Breast epithelium (tissue), 3 donors: ENCODE results near the gene TTF2.

Experiments
- POLR2A ChIP-seq: fragments of 450-650 bp; IDR thresholded peaks from one replicate; pipeline ENCODE4 v1.6.1; 2016; ENCODE audit warnings: antibody characterized with exemption, mild to moderate bottlenecking, moderate library complexity
- TF ChIP-seq, protein P1 (sequence below), 3 donors: fragments of 450-650 bp; IDR thresholded peaks; one replicate each; pipeline ENCODE4 v1.5.1; 2016 to 2017; ENCODE audit warnings: antibody characterized with exemption in 3 of 3, mild to moderate bottlenecking in 3 of 3, moderate library complexity in 3 of 3

DNA sequence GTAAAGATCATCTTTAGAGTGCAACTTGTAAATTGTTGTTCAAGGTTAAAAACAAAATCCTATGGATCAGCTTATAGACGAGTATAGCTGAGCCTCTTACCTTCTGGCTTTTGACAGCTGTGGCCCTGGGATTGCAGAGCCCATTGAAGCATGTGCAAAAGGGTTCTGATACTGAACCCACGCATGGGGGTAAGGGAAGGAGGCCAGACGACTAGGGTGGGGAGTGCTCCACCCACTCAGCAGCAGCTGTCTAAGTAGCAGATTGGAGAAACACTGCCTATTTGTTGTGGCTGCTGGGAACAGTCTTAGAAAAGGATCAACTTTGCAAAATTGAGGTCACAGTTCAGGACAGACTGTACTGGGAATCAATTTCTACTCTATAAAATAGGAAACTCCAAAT is 42.5 kb upstream of the TTF2 start:
- TF ChIP-seq, protein P1, sequence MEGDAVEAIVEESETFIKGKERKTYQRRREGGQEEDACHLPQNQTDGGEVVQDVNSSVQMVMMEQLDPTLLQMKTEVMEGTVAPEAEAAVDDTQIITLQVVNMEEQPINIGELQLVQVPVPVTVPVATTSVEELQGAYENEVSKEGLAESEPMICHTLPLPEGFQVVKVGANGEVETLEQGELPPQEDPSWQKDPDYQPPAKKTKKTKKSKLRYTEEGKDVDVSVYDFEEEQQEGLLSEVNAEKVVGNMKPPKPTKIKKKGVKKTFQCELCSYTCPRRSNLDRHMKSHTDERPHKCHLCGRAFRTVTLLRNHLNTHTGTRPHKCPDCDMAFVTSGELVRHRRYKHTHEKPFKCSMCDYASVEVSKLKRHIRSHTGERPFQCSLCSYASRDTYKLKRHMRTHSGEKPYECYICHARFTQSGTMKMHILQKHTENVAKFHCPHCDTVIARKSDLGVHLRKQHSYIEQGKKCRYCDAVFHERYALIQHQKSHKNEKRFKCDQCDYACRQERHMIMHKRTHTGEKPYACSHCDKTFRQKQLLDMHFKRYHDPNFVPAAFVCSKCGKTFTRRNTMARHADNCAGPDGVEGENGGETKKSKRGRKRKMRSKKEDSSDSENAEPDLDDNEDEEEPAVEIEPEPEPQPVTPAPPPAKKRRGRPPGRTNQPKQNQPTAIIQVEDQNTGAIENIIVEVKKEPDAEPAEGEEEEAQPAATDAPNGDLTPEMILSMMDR (IDR thresholded peaks at IDR 0.05) = no peak
- TF ChIP-seq POLR2A = no peak
